Activated naive CD4-positive, alpha-beta T cell treated with anti-CD3 and anti-CD28 coated beads, Interleukin-2, amount 50 U/mL, for 16 hours (primary cell): ENCODE data around the gene SRXN1.
"Not testable (repeated sequence)": the region's sequence is repeated elsewhere in the genome, so short reads cannot be mapped to it uniquely, and the experiment has no call there.

ENCODE experiments used
- DNase-seq: peaks from one replicate; pipeline ENCODE4 v3.0.0-alpha.2; 2020

The SRXN1 gene

GRCh38 chr20:653590-654416 lies 803 bp upstream of the SRXN1 start:
- DNase-seq: no peak

GRCh38 chr20:652615-653109 lies 338 bp downstream of the SRXN1 start:
- no peak for DNase-seq

- no peak for DNase-seq
These were observed 1.0 kb downstream of the SRXN1 start for GRCh38 chr20:651713-652614.

- DNase-seq: no peak
These were observed 2.0 kb downstream of the SRXN1 start for GRCh38 chr20:650954-651353.

- DNase-seq: no peak
These were observed 2.7 kb downstream of the SRXN1 start for GRCh38 chr20:650281-650680.

- no peak for DNase-seq
These were observed 5.5 kb downstream of the SRXN1 start for GRCh38 chr20:647479-648019.

GRCh38 chr20:646868-647233 lies 6.1 kb downstream of the SRXN1 start:
- no peak for DNase-seq

GRCh38 chr20:646107-646867 lies 6.7 kb downstream of the SRXN1 start:
- no peak for DNase-seq

- DNase-seq: peak; percentile 60
These were observed 7.5 kb downstream of the SRXN1 start for GRCh38 chr20:645318-646106.

- DNase-seq: no peak
These were observed 8.2 kb downstream of the SRXN1 start for GRCh38 chr20:644692-645317.

GRCh38 chr20:642398-643174 lies 10.4 kb downstream of the SRXN1 start:
- no peak for DNase-seq

GRCh38 chr20:642013-642397 lies 11.0 kb downstream of the SRXN1 start:
- DNase-seq: not testable (repeated sequence)

GRCh38 chr20:641516-641875 lies 11.5 kb downstream of the SRXN1 start:
- DNase-seq: no peak

GRCh38 chr20:640674-641515 lies 12.1 kb downstream of the SRXN1 start:
- no peak for DNase-seq

- no peak for DNase-seq
These were observed 14.4 kb downstream of the SRXN1 start for GRCh38 chr20:638579-638978.

- DNase-seq: no peak
These were observed 15.4 kb downstream of the SRXN1 start for GRCh38 chr20:637559-637958.

- no peak for DNase-seq
These were observed 17.1 kb downstream of the SRXN1 start for GRCh38 chr20:635893-636338.

GRCh38 chr20:635028-635892 lies 17.7 kb downstream of the SRXN1 start:
- DNase-seq: no peak
